Measurements from ENCODE around the gene PLAAT5.

The PLAAT5 gene

GRCh38 chr11:63491636-63492372 lies 837 bp upstream of the PLAAT5 start:
- H3K36me3 ChIP-seq (replicated peaks; ENCODE audit: low read depth, low read length) = no peaks in the 10 kb centered on the region
- H3K27ac ChIP-seq (ENCODE audit: low read length) = no peak overlapping the region
- H3K9ac ChIP-seq (ENCODE audit: low read length) = no peak overlapping the region
- no peaks in the 10 kb centered on the region for H3K79me2 ChIP-seq (ENCODE audit: low read length)
- TF ChIP-seq EZH2phosphoT487 (IDR thresholded peaks at IDR 0.05; ENCODE audit: low read depth) = no peak
- TF ChIP-seq CTCF (IDR thresholded peaks at IDR 0.05; ENCODE audit: low read depth, low read length) = no peak
- H4K20me1 ChIP-seq (ENCODE audit: insufficient read depth, low read length) = no peaks in the 10 kb centered on the region
- H3K4me1 ChIP-seq (ENCODE audit: low read length) = no peaks in the 10 kb centered on the region
- peaks cover 12% of the 10 kb centered on the region for H3K27me3 ChIP-seq (ENCODE audit: low read depth, low read length)
- no peak overlapping the region for H2AFZ ChIP-seq (ENCODE audit: low read depth, low read length)
- H3K4me3 ChIP-seq (ENCODE audit: low read length) = no peak overlapping the region
- H3K9me3 ChIP-seq (ENCODE audit: insufficient read depth, low read length) = no peaks in the 10 kb centered on the region
- no peak overlapping the region for H3K4me2 ChIP-seq (ENCODE audit: low read length)

GRCh38 chr11:63491240-63491587 lies 247 bp upstream of the PLAAT5 start:
- no peak overlapping the region for H3K27ac ChIP-seq (ENCODE audit: low read length)
- H3K9me3 ChIP-seq (ENCODE audit: insufficient read depth, low read length) = no peaks in the 10 kb centered on the region
- H3K36me3 ChIP-seq (replicated peaks; ENCODE audit: low read depth, low read length) = no peaks in the 10 kb centered on the region
- no peaks in the 10 kb centered on the region for H4K20me1 ChIP-seq (ENCODE audit: insufficient read depth, low read length)
- TF ChIP-seq CTCF (IDR thresholded peaks at IDR 0.05; ENCODE audit: low read depth, low read length) (no peak), EZH2phosphoT487 (IDR thresholded peaks at IDR 0.05; ENCODE audit: low read depth) (no peak)
- no peaks in the 10 kb centered on the region for H3K79me2 ChIP-seq (ENCODE audit: low read length)
- H3K9ac ChIP-seq (ENCODE audit: low read length) = no peak overlapping the region
- no peak overlapping the region for H3K4me2 ChIP-seq (ENCODE audit: low read length)
- no peak overlapping the region for H2AFZ ChIP-seq (ENCODE audit: low read depth, low read length)
- no peaks in the 10 kb centered on the region for H3K4me1 ChIP-seq (ENCODE audit: low read length)
- no peak overlapping the region for H3K4me3 ChIP-seq (ENCODE audit: low read length)
- peaks cover 11% of the 10 kb centered on the region for H3K27me3 ChIP-seq (ENCODE audit: low read depth, low read length)

- Histone ChIP-seq H3K79me2 (ENCODE audit: low read length) (no peaks in the 10 kb centered on the region), H3K27ac (ENCODE audit: low read length) (no peak overlapping the region), H3K4me1 (ENCODE audit: low read length) (no peaks in the 10 kb centered on the region), H3K27me3 (ENCODE audit: low read depth, low read length) (peaks cover 19% of the 10 kb centered on the region), H3K36me3 (replicated peaks; ENCODE audit: low read depth, low read length) (no peaks in the 10 kb centered on the region), H3K4me2 (ENCODE audit: low read length) (no peak overlapping the region), H3K9me3 (ENCODE audit: insufficient read depth, low read length) (peaks cover 4% of the 10 kb centered on the region), H2AFZ (ENCODE audit: low read depth, low read length) (no peak overlapping the region), H3K9ac (ENCODE audit: low read length) (no peak overlapping the region), H3K4me3 (ENCODE audit: low read length) (no peak overlapping the region), H4K20me1 (ENCODE audit: insufficient read depth, low read length) (no peaks in the 10 kb centered on the region)
- no peak for TF ChIP-seq CTCF (IDR thresholded peaks at IDR 0.05; ENCODE audit: low read depth, low read length)
Measured at GRCh38 chr11:63489879-63490278, 1.1 kb downstream of the PLAAT5 start.

- TF ChIP-seq CTCF (IDR thresholded peaks at IDR 0.05; ENCODE audit: low read depth, low read length) (no peak), EZH2phosphoT487 (IDR thresholded peaks at IDR 0.05; ENCODE audit: low read depth) (no peak)
- Histone ChIP-seq H3K4me2 (ENCODE audit: low read length) (no peak overlapping the region), H4K20me1 (ENCODE audit: insufficient read depth, low read length) (no peaks in the 10 kb centered on the region), H2AFZ (ENCODE audit: low read depth, low read length) (no peak overlapping the region), H3K4me3 (ENCODE audit: low read length) (no peak overlapping the region), H3K36me3 (replicated peaks; ENCODE audit: low read depth, low read length) (no peaks in the 10 kb centered on the region), H3K79me2 (ENCODE audit: low read length) (no peaks in the 10 kb centered on the region), H3K27ac (ENCODE audit: low read length) (no peak overlapping the region), H3K4me1 (ENCODE audit: low read length) (no peaks in the 10 kb centered on the region), H3K27me3 (ENCODE audit: low read depth, low read length) (peaks cover 18% of the 10 kb centered on the region), H3K9me3 (ENCODE audit: insufficient read depth, low read length) (peaks cover 4% of the 10 kb centered on the region), H3K9ac (ENCODE audit: low read length) (no peak overlapping the region)
Measured at GRCh38 chr11:63488789-63489188, 2.2 kb downstream of the PLAAT5 start.
